NCI-H345 (cell line): ENCODE measurements around the gene TMEM114.

ENCODE experiments used
- DNase-seq: peaks from one replicate; lab custom pipeline; 2025; lab: John Stamatoyannopoulos, UW

TMEM114 gene

GRCh38 chr16:8589900-8590688 is at the start of gene TMEM114:
Gene TMEM114, minus strand, starts transcription at chr16:8590511. Its CDS starts 673 bp downstream, at chr16:8589838.
- DNase-seq: no peak

DNA sequence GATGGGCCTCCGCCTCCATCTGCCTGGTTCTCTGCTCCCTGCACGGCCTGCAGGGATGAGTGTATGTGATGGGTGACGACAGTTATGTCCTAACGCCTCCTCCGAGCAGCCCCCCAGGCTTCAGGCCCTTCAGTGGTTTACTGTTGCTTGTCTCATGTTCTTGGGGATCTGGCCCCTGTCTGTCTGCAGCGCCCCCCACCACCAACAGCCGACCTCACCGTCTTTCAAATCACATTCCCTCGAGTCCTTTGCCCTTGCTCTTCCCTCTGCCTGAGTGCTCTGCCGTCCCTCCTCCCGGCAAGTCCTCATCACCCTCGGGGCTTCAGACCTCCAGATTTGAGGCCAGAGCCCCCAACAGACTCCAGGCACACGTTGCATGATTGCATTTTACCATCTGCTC is 49.4 kb upstream of the TMEM114 start:
- DNase-seq: no peak

- DNase-seq: no peak
Observed at GRCh38 chr16:8634991-8635736, 44.9 kb upstream of the TMEM114 start.

- DNase-seq: no peak
Observed at GRCh38 chr16:8632675-8633182, 42.4 kb upstream of the TMEM114 start.

GRCh38 chr16:8631818-8632465 is 41.6 kb upstream of the TMEM114 start:
- no peak for DNase-seq

DNA sequence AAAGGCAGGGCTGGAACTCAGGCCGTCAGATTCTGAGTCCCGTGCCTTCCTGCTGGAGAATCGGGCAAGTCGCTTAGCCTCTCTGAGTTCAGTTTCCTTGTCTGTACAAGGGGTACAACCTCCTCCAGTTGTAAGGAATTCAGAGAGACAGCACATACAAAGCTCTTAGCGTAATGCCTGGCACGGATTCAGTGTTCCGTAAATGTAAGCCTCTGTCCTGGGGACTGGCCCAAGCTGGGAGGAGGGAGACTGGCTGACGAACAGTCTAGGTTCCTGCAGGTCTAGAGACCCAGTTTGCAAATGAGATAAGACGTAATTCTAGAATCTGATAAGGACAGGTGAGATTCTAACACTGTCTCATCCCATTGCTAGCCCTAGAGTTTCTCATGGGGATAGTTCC is 41.1 kb upstream of the TMEM114 start:
- no peak for DNase-seq

DNA sequence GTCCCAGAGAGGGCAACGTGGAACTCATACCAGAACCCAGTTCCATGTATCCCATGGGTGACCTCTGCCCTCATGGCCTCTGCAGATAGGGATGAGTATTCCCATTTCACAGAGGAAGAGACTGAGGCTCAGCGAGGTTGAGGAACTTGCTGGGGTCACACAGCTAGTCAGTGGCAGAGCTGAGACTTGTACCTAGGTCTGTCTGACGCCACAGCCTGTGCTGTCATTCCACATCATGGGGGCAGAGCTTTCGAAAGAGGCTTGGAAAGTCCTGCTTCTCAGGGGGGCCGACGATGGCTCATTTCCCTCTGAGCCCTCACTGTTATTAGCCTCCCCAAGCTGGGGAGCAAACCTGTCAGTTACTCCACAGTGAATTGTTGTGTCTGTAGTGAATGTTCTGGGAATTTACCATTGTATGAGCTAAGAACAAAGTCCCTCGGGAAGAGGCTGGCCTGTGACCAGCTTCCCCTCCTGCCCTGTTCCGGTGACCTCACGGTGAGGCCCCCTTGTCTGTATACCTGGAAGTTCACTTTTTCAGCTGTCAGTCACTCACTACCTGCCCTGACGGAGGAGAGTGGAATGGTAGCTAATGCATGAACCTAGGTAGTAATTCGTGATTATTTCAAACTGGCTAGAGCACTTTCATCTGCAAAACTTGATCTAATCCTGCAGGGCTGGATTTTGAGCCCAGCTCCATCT is 40.1 kb upstream of the TMEM114 start:
- no peak for DNase-seq

DNA sequence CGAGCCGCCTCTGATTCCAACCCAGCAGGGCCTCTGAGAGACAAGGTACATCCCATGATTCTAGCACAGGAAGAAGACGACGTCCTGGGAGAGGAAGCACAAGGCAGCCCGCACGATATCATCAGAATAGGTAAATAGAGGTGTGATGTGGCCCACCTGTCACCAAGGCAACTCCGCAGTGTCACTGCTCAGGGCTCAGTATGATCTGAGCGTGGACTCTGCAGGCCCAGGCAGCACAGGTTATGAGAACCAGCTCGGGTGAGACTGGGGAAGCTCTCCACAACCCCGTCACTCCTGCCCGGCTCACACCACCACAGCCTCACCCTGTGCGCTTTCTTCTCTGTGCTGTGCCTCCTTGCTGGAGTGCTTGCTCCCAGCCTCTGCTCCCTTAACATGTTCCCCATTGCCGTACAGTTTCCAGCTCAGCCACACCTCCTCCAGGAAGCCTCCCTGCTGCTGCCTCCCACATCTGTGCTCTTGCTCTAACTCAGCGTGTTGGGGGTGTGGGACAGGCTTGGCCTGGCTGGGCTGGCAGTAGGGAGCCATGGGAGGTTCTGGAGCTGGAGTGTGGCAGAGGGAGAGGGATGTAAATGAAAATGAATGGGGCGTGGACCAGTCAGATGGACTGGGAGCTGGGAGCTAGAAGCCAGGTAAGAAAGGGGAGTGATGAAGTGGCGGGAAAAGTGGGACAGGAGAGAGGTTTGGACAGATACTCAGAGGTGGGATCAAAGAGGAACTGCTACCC is 38.8 kb upstream of the TMEM114 start:
- no peak for DNase-seq

DNA sequence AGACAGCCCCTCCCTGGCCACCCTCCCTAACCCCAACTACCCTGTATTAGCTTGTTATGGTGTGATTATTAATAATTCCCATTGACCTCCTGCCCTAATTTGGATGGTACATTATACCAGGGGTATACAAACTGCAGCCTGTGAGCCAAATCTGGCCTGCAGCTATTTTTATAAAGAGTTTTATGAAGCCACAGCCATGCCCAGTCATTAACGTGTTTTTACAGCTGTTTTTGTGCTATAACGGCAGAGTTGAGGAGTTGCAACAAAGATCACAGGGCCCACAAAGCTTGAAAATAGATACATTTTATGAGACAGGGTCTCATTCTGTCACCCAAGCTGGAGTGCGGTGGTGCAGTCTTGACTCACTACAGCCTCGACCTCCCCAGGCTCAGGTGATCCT is 37.1 kb upstream of the TMEM114 start:
- no peak for DNase-seq

DNA sequence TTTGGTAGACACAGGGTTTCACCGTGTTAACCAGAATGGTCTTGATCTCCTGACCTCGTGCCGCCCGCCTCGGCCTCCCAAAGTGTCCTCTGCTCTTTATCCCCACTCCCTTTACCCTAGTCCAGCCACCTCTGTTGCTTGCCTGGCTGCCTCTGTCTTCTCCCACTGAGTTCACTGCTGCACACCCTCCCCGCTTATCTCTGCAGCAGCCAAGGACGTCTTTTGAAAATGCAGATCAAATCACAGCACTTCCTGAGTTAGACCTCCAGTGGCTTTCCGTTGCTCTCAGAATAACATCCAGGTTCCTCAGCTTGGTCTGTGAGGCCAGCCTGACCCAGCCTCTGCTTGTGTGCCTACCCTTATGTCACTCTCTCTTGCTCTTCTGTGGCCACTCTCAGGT is 36.6 kb upstream of the TMEM114 start:
- DNase-seq: no peak

DNA sequence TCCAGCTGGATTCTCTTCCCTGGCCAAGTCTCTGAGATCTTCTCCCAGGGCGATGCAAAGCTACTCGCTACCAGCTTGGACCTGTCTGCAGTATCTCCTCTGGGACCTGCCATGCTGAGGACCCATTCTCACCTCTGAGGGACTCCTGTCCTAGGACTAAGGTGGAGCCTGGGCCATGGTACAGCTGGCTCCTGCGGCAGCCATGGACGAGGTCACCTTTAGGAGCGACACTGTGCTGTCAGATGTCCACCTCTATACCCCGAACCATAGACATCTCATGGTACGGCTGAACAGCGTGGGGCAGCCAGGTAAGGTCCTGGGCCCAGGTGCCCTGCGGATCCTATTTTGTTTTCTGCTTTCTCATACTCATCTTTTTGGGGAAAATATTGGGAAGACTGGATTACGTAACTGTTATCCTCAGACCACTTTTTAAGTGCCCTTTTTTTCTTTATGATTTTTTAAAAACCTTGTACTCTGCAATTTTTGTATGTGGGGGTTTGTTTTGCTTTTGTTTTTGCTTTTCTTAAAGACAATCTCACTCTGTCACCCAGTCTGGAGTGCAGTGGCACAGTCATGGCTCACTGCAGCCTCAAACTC is 35.3 kb upstream of the TMEM114 start:
- no peak for DNase-seq

- DNase-seq: no peak
Observed at GRCh38 chr16:8623634-8624033, 33.3 kb upstream of the TMEM114 start.

- DNase-seq: no peak
Observed at GRCh38 chr16:8622315-8622656, 32.0 kb upstream of the TMEM114 start.

DNA sequence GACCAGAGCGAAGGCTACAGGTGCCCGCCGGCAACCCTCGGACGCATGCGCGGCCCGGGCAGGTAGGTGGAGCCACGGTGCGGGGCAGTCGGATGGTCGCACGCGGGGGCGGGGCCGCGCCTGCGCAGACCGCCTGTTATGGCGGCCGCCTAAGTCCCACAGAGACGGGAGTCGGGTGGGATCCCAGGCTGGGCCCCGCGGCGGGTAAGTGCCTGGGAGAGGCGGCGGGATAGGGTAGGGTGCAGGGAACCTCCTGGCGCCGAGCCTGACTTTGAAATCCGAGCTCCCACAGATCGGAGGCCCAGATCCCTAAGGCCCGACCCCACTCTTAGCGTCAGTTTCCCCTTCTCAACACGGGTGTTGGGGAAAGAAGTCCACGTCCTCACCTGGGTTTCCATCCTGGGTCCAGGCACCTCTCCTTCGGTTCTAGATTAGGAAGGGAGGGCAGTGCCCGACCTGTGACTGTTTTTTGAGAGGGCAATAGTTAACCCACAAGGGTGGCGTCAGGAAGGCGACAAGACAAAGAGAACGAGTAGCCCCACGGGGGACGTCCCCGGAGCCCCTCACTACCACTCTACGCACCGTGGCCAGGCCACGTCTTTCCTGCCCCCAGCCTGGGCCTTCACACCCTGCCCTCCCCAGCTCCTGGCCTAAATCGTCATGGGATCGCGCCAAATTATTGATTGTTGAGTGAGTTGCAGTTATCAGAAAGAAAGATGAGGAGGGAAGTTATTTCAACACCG is 31.4 kb upstream of the TMEM114 start, which contains the start of gene METTL22:
TSS of gene METTL22 (plus strand) at position 127 of the 743 bp plus-strand sequence. CDS start 3,968 bp downstream, outside the sequence.
- DNase-seq: peak; percentile 87

DNA sequence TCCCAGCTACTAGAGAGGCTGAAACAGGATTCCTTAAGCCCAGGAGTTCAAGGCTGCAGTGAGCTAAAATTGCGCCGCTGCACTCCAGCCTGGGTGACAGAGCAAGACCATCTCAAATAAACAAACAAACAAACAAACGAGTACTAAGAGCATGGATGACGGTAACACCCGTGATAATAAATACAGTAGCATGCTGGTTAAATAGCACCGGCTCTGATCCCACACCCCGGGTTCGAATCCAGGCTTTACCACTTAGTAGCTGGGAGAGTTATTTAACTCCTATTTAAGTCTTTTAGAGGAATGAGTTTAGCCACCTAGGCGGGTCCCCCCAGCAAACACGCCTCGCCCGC is 30.9 kb upstream of the TMEM114 start:
- no peak for DNase-seq

GRCh38 chr16:8620535-8620934 is 30.2 kb upstream of the TMEM114 start:
- DNase-seq: no peak

DNA sequence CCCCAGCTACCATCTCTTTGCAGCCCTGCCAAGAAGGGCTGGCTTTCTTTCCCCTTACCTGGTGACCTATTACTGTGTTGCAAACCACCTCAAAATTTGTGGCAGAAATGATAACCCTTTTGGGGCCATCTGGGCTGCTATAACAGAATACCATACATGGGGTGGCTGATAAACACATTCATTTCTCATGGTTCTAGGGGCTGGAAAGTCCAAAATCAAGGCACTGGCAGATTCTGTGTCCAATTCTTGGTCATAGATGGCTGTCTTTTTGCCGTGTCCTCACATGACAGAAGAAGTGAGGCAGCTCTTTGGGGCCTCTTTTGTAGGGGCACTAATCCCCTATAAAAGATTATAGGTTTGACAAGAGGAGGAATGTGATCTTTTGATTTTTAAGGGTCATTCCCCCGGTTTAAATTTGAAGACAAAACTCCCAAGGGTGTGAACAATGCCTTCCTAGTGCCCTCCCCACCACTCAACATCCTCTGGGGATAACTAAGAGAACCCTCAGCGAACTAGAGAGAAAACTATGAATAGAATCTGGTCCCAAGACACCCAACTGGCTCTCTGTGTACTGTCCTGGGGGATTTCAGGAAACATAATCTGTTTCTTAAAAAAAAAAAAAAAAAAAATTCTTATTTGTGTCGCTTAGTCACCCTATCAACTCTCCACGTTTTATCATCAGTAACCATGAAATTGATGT is 29.5 kb upstream of the TMEM114 start:
- DNase-seq: no peak

GRCh38 chr16:8614435-8615029 is 24.2 kb upstream of the TMEM114 start:
- DNase-seq: no peak

DNA sequence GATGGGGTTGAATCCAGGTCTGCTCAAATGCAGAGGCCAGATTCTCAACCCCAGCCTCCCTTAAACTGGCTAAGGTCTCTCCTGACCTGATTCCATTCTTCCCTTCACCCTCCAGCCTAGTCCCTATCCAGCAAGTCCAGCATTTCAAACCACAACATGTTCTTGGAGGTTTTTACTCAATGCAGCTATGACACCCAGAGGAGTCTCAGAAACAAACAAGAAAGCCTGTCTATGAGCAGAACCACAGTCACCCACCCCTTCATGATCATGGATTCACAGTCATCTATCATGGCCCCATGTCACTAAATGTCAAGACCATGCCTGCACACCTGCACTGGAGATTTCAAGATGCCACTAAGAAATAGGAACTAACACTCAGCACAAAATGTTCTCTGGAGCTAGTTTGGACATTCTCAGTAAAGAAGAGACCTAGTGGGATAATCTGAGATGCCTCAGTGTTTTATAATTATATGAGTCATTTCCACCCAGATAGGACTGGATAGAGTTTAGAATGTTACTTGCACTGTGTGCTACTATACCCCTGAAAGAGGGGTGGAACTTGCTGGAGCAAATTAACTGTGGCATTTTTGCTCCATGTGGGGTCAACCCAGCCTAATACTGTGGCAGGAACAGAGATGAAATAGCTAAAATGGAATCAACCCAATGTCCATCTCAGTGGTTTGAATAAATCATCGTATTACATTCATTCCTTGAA is 21.7 kb upstream of the TMEM114 start:
- DNase-seq: no peak
